HG02852 (cell line): Measurements from ENCODE around the gene MTA2.

Experiments
- ATAC-seq: cut with Tn5 transposase; IDR thresholded peaks from one replicate; pipeline ENCODE4 v1.9.1; 2021; ENCODE audit warnings: mild to moderate bottlenecking, moderate library complexity; ENCODE audit not compliant: unreplicated experiment

MTA2 gene

DNA sequence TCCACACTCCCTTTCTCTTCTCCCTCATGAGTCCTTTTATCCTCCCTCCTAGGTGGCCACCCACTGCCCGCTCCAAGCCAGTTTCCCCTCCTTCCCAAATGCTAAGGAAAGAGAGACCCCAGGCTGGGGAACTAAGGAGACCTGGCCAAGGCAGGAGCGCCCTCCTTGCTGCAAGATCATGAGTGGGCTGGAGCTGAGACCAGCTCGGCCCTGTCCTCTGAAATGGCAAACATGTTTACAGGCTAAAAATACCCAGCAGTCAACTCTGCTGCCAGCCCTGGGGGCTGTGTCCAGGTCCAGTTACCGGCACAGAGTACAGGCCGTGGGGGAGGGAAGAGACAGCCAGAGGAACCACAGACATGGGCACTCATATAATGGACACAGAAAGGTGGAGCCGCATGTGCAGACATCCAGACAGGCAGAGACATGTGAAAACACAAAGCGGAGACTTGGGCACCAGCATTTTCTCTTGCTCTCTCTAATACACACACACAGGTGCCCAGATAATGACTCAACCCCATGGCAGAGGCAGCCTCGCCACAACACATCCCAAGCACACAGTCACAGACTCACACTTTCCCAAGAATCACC, 53.9 kb downstream of the MTA2 start:
- ATAC-seq, result no peak

DNA sequence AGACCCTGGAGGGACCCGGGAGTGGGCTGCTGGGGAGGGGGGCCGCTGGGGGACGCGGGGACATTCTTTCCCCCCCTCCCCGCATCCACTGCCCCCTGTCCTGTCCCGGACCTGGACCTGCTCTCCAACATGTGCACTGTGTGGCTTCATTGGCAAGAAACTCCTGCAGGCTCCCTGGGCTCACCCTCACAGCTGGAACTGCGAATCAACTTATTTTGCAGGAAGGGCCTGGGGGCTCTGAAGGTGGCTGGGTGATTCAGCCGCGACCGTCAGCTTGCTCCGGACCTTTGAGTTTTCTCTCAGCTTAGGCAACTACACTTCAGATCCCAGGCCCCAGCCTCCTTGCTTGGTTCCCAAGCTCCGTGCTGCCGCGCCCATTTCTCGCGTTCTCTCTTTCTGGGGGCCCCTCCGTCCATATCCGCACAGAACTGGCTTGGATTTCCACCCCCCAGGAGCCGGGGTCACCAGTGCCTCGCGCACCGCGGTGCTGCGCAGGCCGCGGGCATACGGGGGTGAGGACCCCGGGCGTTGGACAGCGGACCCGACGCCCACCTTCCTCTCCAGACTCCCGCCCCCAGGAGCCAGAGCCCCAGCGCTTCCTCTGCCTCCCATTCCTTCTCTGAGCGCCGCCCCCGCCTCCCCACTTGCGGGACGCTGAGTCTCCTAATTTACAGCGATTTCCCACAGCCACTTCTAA, 54.6 kb downstream of the MTA2 start:
- ATAC-seq, result no peak

DNA sequence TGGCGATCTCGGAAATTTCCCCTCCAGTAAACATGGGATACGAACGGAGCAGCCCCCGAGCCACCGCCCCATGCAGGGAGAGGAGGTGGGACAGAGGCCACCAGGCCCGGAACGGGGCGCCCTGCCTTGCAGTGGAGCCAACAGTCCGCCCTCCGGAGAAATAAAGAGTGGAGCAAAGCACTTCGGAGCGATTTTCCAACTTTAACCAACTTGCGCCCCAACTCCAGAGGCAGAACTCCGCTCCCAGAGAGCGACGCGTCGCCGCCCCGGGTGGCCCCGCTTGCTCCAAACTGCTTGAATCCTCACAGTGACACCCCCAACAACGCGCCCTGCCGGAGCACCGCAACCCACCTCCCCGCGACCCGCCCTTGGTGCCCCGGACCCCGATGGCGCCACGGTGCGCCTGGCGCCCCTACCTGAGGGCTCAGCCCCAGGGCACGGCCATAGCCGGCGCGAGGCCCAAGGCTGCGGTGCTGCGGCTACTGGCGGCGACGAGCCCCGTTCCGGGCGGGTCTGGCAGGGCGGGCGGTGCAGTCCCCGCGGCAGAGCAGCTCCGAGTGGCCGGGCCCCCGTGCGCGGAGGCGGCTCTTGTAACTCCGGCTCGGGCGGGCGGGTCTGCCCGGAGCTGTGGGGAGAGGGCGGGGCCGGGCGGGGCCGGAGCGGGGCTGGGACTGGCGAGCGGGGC, 55.3 kb downstream of the MTA2 start, which contains the start of gene AHNAK:
AHNAK (minus strand) TSS at position 563 of the 685 bp plus-strand sequence. CDS start 10,708 bp downstream, outside the sequence.
- peak; percentile 36 for ATAC-seq

DNA sequence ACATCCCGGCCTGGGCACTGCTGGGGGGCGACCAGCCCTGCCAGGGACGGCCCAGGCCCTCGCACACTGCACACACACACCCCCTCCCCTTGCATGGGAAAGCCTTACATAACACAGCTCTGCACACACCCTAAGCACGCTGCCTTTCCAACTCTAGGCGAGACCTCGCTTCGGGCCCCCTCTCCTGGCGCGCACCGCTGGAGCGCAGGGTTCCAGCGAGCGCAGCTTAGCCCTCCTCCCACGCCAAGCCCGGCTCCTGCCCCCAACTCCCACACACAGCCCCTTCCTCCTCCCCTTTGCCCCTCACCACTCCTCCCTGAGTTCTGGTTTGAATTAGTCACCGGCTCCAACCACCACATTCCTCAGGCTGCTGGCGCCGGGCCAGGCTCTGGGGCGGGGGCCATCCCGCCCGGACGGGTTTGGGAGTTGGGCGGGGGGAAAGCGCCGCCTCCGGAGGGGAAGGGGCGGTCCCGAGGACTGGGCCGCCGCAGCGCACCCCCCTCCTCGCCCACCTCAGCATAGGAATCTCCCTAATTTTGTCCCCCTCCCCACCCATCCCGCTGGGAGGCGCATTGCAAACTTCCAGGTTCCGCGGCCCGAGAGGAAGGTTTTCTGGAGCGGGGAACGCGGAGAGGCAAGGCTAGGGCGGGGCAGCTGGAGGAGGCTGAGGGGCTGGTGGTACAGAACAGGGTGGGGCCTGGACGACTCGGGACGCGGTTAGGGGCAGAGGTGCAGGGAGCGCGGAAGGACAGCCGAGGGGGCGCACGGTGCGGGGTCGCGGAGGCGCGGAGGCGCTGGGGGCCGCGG, 56.0 kb downstream of the MTA2 start:
- no peak for ATAC-seq

DNA sequence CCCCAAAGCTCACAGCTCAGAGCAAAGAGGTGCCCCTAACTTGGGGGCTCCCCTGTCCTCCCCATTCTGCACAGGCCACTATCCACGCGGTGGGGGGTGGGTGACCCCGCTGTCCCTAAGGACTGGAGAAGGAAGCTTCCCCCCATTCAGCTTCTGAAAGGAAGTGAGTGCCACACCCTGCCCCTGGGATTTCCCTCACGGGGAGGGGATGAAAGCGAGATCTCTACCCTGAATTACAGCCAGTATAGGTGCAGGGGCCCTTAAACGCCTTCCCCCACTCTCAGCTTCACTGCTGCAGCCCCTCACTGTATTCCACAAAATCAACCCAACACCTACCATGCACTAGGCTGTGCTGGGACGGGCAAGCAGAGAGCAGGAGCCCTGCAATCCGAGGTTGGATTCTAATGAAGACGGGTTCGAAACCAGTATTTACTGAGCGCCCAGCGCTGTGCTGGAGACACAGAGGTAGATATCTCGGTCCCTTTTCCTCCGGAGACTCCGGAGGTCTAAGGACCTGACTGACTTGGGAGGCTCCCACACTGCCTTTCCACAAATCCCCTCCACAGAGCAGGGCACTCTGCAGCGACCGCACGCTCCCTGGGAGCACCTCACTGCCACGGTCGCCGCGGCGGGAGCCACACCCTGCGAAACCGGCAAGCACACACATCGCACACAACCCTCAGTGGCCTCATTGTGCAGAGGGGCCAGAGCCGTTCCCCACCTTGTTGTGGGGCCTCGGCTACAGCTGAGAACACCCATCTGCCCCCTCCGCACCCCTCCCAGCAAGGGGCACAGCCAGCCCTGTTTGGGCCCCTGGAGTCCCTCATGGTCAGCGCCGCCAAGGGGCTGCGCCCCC, 56.9 kb downstream of the MTA2 start:
- no peak for ATAC-seq

DNA sequence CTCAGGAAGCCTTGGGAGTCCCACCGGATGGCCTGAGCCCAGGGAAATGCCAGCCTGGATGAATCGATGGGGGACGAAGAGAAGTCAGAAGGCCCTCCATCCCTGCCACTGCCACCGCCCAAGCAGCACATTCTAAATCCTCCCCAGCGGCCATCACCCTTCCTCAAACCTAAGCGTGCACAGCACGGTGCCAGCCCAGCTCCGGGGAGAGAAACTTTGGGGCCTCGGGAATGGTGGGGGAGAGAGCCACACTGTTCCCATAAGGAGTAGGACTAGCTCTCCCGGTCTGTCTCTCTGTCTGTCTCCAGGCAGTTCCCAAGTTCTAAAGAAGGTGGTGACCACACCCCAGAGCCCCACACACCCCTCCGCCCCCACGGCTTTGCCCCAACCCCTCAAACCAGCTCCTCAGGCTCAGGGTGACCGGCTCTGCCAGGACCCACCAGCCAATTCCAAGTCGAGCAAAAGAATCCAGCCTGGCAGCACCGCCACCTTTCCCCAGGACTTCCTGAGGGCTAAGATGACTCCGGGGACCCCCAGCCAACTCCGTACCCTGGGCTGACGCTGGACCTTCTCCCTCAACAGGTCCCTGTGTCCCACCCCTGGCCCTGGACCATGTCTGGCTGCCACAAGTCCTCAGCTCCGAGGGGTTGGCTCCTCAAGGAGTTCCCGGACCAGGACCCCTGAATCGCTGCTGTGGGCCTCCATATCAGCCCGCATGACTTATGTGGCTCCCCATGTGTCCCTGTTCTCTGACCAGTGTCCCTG, 57.8 kb downstream of the MTA2 start:
- no peak for ATAC-seq
